G401 (cell line): ENCODE results near the gene MRI1. TPM values are rescaled to one million over a fixed set of nuclear protein-coding genes. Genes with fewer than 3 reads are reported as not detected.
"Not testable (repeated sequence)": the region's sequence is repeated elsewhere in the genome, so short reads cannot be mapped to it uniquely, and the experiment has no call there.

Experiments used
- DNase-seq: peaks from one replicate; pipeline ENCODE4 v3.0.0-alpha.2; 2015; ENCODE audit warnings: low spot score
- in situ Hi-C: cut with HindIII; loops from 2 replicates; pipeline ENCODE4 v1.10.0; 2016; ENCODE audit warnings: low sequenced_read_pairs, mixed read lengths
- total RNA-seq: library from RNA; depleted of rRNA; stranded (reverse); fragments of >200 nt; shearing (Covaris generic); gene quantifications from 2 replicates; pipeline ENCODE4 v1.2.3, GENCODE V29; 2014

Gene MRI1
- total RNA-seq, 1 experiment from 2014 or later, result 15.3 TPM

DNA sequence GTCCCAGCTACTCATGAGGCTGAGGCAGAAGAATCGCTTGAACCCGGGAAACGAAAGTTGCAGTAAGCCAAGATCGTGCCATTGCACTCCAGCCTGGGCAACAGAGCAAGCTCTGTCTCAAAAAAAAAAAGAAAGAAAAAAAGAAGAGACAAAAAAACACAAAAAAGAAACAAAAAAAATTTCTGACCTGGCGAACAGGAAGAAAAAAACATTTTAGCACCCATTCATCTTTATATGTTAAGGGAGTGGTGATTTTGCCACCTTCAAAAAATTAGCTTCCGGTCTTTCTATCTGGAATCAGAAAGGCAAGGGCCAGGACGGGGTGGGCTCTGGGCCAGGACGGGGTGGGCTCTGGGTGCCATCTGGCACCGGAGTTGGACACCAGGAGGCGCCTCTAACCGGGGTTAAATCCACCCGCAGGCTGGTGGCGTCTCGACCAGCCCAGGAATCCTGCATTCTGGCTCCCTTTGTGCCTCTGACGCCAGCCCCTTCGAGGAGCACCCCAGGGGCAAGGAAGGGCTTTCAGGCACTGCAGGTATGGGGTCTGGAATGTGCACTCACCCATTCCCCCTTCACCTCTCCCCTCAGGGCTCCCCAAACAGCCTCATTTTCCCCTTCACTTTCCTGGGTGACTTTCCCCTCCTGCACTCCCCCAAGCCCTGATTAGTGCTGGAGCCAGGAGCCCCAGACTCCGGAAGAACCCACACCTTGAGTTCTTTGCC is 20.6 kb downstream of the MRI1 start:
- DNase-seq, result peak; percentile 26
- in situ Hi-C loops, result no loop called here

DNA sequence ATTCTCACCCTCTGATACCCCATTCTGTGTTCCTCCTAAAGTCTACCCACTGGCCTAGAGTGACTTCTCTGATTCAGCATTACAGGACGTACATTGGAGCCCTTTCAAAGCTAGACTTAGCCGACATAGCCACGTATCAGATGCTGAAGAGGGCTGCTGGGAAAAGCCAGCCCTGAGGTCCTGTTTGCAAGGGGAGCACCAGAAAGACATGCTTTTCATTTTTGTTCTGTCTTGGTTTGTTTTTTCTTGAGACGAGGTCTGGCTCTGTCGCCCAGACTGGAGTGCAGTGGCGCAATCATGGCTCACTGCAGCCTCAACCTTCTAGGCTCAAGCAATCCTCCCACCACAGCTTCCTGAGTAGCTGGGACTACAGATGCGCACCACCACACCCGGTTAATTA is 24.7 kb downstream of the MRI1 start:
- in situ Hi-C loops, result no loop called here
- DNase-seq, result no peak

DNA sequence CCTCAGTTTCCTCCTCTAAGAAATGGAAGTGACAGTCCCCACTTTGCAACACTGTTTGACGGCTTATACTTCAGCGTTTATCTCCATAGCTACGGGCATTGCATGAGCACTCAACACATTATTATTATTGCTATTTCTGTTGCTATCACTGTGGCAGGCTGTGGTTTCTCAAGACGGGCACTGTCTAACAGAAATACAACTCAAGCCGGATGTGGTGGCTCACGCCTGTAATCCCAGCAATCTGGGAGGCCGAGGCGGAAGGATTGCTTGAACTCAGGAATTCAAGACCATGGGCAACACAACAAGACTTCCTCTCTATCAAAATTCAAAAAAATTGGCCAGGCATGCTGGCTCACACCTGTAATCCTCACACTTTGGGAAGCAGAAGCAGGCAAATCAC is 26.0 kb downstream of the MRI1 start:
- DNase-seq, result no peak
- in situ Hi-C loops, result no loop called here

DNA sequence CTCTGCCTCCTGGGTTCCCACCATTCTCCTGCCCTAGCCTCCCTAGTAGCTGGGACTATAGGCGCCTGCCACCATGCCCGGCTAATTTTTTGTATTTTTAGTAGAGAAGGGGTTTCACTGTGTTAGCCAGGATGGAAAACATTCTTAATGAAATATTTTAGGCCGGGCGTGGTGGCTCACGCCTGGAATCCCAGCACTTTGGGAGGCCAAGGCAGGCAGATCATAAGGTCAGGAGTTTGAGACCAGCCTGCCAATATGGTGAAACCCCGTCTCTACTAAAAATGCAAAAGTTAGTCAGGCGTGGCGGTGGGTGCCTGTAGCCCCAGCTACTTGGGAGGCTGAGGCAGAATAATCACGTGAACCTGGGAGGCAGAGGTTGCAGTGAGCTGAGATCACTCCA is 29.0 kb downstream of the MRI1 start:
- DNase-seq, in situ Hi-C loops: not testable (repeated sequence)

DNA sequence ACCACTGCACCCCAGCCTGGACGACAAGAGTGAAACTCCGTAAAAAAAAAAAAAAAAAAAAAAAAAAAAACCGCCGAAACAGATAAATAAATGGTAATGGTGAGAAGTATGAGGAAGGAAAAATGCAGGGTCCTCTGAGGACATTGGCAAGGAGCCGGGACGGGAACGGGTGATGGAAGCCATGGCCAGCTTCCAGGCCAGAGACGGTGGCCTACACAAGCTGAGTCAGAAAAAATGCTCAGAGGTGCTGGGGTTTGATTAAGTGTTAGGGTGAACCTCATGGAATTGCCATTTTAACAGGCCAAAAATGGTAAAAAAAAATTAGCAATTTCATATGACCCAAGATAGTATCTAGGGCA is 30.1 kb downstream of the MRI1 start:
- in situ Hi-C loops, result no loop called here
- DNase-seq, result peak; percentile 20

DNA sequence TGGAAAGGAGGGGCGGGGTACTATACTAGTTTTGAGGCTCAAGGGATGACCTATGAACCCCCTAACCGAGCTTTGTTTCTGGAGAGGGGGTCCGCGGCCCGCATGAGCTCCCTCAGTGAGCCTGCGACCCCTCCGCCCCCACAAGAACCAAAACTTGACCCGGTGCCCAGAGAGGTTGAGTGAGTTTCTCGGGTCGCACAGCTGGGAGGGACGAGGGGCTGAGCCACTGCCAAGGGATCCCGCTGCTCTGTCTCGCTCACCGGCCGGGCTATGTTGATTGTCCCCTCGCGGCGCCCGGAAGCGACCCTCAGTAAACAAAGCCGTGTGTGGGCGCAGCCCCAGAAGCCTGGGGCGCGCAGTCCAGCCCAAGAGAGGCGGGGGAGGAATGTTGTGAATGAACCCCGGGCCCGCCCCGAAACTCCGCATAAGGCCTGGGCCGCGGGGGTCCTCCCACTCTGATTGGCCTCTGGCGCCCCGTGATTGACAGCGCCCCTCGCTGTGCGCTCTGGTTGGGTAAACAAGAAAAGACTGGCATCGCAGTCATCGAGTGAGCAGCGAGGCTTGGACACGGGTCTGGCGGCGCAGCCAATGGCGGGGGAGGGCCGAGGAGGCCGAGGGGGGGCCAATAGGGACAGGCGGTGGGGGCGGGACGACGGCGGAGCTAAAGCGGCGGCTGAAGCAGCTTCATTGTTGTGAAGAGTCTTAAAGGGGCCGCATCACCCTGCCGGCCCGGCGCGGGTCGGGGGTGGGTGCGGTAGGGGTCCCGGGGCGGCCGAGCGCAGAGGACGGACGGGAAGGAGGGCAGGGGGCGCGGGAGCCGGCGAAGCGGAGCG is 30.7 kb downstream of the MRI1 start, which contains the start of gene ZSWIM4:
ZSWIM4 (plus strand) TSS at position 687 of the 833 bp plus-strand sequence. CDS start 206 bp downstream, outside the sequence.
- in situ Hi-C loops, result no loop called here

DNA sequence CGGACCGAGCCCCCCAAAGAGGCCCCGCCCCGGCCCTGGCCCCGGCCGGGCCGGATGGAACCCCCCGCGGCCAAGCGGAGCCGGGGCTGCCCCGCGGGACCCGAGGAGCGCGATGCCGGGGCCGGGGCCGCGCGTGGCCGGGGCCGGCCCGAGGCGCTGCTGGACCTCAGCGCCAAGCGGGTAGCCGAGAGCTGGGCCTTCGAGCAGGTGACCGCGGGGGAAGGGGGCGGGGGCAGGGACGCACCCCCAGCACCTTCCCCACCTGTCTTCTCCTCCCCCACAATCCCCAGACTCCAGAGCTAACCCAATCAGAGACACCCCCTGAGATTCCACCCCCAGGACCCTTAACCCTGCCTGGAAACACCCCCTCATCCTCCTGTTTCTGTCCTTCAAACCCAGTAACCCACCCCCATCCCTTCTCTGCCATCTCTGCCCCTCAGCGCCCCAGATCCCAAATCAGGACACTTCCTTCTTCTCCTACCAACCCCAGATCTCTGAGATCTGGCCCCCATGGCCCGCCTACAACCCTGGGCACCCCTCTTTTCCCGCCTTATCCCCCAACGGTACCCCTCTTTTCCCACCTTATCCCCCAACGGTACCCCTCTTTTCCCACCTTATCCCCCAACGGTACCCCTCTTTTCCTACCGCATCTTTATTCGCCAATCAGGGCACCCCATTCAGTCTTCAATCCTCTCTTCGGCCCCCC is 31.4 kb downstream of the MRI1 start:
- no peak for DNase-seq
- in situ Hi-C loops, result no loop called here

More for the DNA sequence above, 30.7 kb downstream of the MRI1 start, which contains the start of gene ZSWIM4:
- DNase-seq, result peak; percentile 99

DNA sequence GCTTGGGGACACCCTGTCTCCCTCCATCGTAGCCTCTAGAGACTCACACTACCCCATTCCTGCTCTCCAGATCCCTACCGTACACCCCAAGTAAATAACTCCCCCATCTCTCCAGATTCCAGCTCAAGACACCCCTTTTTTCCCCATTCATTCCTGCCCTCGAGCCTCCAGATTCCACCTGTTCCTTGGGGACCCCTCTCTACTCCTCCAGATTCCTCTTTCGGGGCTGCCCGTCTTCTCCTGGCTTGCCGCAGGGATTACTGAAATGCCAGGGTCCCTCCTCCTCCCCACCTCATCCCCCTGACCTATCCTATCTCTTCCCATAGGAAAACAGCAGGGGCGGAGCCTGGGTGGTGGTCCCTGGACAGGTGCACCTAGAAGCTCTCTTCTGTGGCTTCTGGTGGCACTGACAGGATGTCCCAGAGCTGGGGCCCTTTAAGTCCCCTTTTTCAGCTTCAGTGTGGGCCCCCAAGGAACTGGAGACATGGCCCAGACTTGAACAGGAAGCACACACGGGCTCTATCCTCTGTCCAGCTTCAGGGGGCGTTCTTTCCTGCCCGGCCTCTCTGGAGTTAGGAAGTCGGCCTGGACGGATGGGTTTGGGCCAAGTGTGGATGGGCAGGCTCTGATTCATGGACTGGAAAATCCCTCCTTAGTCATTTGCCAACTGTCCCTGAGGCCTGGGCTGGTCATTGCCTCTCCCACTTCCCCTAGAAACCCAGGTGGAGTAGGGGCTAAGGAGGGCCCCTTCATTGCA is 32.2 kb downstream of the MRI1 start:
- peak; percentile 25 for DNase-seq
- in situ Hi-C loops, result no loop called here

DNA sequence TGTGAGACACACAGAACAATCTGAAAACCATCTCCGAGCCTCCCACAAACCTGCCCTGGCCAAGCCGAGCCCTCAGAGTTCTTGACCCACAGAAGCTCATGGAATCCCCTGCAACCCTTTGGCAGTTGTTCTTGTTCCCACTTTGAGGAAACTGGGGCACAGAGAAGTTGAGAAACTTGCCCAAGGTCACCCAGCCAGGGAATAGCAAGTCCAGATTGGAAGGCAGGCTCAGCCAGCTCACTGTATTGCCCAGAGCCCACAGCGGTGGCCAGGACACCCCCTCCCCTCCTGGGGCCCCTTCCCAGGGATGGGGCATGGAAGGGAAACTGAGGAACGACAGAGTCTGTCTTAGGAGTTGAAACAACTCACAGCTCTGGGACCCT is 32.7 kb downstream of the MRI1 start:
- in situ Hi-C loops, result no loop called here
- DNase-seq, result no peak

DNA sequence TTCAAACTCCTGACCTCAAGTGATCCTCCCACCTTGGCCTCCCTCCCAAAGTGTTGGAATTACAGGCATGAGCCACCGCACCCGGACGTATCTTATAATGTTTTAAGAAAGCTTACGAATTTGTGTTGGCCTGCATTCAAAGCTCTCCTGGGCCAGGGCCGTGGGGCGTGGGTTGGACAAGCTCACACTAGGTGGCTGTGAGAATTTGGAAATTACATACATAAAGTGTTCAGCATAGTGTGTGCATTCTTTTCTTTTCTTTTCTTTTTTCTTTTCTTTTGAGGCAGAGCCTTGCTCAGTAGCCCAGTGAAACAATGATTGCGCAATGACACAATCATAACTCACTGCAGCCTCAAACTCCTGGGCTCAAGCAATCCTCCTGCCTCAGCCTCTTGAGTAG is 33.5 kb downstream of the MRI1 start:
- in situ Hi-C loops, result no loop called here
- DNase-seq, result no peak

DNA sequence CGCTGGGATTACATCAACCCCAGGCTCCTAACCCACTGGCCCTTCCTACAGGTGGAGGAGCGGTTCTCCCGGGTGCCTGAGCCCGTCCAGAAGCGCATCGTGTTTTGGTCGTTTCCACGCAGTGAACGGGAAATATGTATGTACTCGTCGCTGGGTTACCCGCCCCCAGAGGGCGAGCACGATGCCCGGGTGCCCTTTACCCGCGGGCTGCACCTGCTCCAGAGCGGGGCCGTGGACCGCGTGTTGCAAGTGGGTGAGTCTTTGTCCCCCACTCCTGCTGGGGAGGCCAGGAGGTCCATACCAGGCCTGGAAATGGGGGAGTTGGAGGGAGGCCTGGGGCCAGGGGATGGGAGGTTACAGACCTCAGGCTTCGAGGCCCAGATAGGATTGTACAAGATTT is 35.3 kb downstream of the MRI1 start:
- in situ Hi-C loops, result no loop called here

DNA sequence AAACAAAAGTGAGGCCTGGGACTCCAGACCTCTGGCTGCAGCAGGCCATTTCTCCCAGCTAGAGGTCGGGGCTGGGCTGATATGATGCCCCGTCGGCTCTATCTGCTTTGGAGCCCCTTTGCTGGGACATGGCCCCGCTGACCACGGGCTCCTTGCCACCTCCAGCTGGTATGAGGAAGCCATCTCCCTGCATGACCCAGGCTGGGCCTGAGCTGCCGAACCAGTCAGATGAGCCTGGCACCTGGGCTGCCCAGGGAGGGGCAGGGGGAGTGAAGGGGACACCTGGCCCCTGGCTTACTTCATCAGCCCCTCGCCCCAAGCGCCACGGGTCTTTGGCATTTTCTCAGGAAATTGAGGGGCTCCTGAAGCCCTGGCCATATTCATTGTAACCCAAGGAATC is 38.7 kb downstream of the MRI1 start:
- in situ Hi-C loops, result no loop called here
- no peak for DNase-seq

More for the DNA sequence above, 35.3 kb downstream of the MRI1 start:
- no peak for DNase-seq

DNA sequence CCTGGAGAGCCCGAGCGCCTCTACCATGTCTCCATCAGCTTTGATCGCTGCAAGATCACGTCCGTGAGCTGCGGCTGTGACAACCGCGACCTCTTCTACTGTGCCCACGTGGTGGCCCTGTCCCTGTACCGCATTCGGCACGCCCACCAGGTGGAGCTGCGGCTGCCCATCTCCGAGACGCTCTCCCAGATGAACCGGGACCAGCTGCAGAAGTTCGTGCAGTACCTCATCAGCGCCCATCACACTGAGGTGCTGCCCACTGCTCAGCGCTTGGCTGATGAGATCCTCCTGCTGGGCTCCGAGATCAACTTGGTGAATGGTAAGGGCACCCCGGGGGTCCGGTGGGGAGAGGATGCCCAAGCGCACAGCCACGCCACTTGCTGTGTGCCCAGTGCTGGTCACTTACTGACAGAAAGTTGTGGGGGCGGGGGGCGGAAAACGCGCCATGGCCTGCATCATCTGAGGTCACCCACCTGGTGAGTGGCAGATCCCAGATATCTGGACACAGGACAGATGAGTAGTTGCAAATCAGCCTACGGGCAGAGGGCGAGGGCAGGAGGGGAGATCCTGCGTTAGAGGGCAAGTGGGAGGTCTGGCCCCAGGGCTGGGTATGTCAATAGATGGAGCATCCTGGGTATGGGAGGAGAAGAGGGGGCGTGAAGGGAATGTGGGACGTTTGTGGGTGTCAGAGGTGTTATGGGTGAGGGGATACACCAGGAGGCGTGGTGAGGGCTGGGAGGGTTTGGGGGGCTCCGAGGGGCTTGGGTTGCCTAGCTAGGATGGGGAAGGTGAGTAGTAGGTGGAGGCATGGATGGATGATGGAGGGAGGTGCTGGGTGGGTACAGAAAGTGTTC is 40.7 kb downstream of the MRI1 start:
- in situ Hi-C loops, result no loop called here
- peak; percentile 8 for DNase-seq

DNA sequence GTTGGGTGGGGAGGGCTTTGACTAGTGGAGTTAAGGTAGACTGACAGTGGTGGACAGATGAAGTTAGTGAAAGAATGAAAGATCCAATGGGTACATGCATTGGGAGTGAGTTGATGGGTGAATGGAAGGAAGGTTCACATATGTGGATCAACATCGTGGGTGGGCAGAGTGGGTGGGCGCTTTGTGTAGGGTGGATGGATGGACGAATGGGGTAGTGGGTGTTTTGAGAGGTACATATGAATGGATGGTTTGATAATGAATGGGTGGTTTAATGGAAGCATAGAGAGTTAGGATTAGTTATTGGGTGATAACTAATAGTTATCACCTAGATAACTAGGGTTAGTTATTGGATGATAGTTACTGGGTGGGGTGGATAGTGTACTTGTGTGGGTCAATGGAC is 42.4 kb downstream of the MRI1 start:
- in situ Hi-C loops, result no loop called here
- DNase-seq, result no peak

DNA sequence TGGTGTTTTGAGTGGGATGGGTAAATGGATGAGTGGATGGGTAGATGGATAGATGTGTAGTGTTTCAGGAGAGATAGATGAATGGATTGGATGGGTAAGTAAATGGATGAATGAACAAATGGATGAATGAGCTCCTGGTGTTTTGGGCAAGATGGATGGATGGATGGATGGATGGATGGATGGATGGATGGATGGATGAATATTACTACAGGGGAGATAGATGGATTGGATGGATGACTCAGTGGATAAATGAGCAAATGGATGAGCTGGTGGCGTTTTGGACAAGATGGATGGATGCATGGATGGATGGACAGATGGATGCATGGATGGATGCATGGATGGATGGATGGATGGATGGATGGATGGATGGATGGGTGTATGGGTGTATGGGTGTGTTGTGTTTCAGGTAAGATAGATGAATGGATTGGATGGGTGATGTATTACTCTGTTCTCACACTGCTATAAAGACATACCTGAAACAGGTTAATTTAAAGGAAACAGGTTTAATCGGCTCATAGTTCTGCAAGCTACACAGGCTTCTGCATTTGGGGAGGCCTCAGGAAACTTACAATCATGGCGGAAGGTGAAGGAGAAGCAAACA is 43.2 kb downstream of the MRI1 start:
- in situ Hi-C loops, result no loop called here
- no peak for DNase-seq

DNA sequence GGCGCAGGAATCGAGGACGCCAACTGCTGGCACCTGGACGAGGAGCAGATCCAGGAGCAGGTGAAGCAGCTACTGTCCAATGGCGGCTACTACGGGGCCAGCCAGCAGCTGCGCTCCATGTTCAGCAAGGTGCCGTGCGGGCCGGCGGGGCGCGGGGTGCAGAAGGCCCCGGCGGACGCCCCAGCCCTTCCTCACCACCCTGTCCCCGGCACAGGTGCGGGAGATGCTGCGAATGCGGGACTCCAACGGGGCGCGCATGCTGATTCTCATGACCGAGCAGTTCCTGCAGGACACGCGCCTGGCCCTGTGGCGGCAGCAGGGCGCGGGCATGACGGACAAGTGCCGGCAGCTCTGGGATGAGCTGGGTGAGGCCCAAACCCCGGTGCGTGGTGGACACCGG is 44.5 kb downstream of the MRI1 start:
- DNase-seq, result no peak
- in situ Hi-C loops, result no loop called here

DNA sequence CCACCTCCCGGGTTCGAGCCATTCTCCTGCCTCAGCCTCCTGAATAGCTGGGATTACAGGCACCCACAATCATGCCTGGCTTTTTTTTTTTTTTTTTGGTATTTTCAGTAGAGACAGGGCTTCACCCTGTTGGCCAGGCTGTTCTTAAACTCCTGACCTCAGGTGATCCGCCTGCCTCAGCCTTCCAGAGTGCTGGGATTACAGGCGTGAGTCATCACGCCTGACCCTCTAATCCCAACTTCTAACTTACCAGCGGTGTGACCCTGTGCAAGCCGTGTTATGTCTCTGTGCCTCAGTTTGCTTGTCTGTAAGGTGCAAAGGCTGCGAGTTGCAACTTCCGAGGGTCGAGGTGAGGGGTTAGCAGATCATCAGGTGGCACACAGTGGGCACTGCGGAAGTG is 48.2 kb downstream of the MRI1 start:
- in situ Hi-C loops, result no loop called here
- DNase-seq, result no peak

DNA sequence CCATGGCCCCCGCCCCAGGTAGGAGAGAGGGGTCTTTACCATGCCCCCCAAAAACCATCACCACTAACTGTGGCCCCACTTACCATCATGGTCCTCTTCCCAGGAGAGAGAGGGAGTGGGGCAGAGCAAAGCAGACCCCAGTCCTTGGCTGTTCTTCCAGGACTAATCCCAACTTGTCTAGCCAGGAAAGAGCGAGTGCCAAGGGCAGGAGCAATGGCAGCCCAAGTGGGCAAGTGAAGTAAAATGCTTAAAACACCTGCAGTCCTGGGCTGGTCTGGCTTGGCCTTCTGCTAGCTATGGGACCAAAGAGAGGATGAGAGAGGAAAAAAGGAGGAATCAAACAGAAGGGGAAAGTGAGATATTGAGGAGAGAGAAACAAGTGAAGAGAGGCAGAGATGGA is 48.8 kb downstream of the MRI1 start:
- in situ Hi-C loops, result no loop called here
- no peak for DNase-seq
